K562 (cell line): Measurements from ENCODE around the gene FGD6. TPM values are rescaled to one million over a fixed set of nuclear protein-coding genes. Genes with fewer than 3 reads are reported as not detected.

Experiments
- ATAC-seq: fragments of 200-7000 bp; cut with Tn5 transposase; 3 replicates; pipeline ENCODE4 v1.9.1; 2020; ENCODE audit warnings: moderate library complexity
- BruUV-seq: library from RNA; stranded (reverse); fragments of 400-500 nt; replicated peaks from 2 replicates; lab custom pipeline; 2021; lab: Mats Ljungman, UMichigan
- CTCF ChIA-PET: fragments of 300-600 bp; formaldehyde crosslinking; extraction: SDS; loops from one replicate; lab custom pipeline; 2021; ENCODE audit warnings: low intra/inter-chr PET ratio; lab: Yijun Ruan, JAX
- POLR2A ChIA-PET: fragments of 300-600, 350-650 bp; sonication (Branson Sonifier 250); formaldehyde crosslinking; extraction: SDS; loops from one replicate; lab custom pipeline; 2021; ENCODE audit warnings: antibody characterized with exemption, inconsistent platforms; lab: Yijun Ruan, JAX
- DNase-seq, 4 experiments: peaks; one replicate each; pipeline versions ENCODE4 v3.0.0 to v3.0.0-alpha.2; 2011 to 2018; ENCODE audit warnings: low spot score in 3 of 4, mixed read lengths in 3 of 4; ENCODE audit errors: extremely low read depth in 1 of 4
- FAIRE-seq: peaks from 2 replicates; lab custom pipeline; 2011; peaks lifted over from hg19 to GRCh38; lab: Jason Lieb, UNC
- H2AFZ ChIP-seq: 2 replicates; pipeline ENCODE4 v1.6.0; 2011; ENCODE audit warnings: low read depth, low read length, control low read depth, inconsistent platforms
- H3K27ac ChIP-seq: fragments of 200-600 bp; 3 replicates; pipeline ENCODE4 v1.8.0; 2011; ENCODE audit warnings: low read depth, mild to moderate bottlenecking, control low read depth, inconsistent platforms, low read length, moderate library complexity, mixed read lengths; ENCODE audit errors: extremely low read depth
- H3K27me3 ChIP-seq, 2 experiments: fragments of 300-600 bp in 1 of 2; 2 replicates in 1 of 2; 3 replicates in 1 of 2; pipeline versions ENCODE4 v1.6.0 to v1.8.0; 2011; ENCODE audit warnings: inconsistent platforms in 2 of 2, low read length in 2 of 2, mild to moderate bottlenecking in 1 of 2, mixed read lengths in 1 of 2, moderate library complexity in 1 of 2; ENCODE audit not compliant: control insufficient read depth in 2 of 2, insufficient read depth in 2 of 2
- H3K36me3 ChIP-seq: fragments of 300-600 bp; 3 replicates; pipeline ENCODE4 v1.8.0; 2011; ENCODE audit warnings: mild to moderate bottlenecking, low read length, inconsistent platforms; ENCODE audit not compliant: control insufficient read depth, insufficient read depth
- H3K4me1 ChIP-seq, 2 experiments: fragments of 200-600 bp in 1 of 2; replicated peaks in 1 of 2; 2 replicates in 1 of 2; 3 replicates in 1 of 2; pipeline versions ENCODE4 v1.5.1 to v1.8.0; 2011; ENCODE audit warnings: inconsistent platforms in 2 of 2, low read length in 2 of 2, mild to moderate bottlenecking in 1 of 2, mixed read lengths in 1 of 2, moderate library complexity in 1 of 2; ENCODE audit not compliant: control insufficient read depth in 2 of 2, insufficient read depth in 2 of 2
- H3K4me2 ChIP-seq: 2 replicates; pipeline ENCODE4 v1.6.1; 2011; ENCODE audit warnings: low read length, control low read depth, inconsistent platforms, mixed read lengths; ENCODE audit not compliant: insufficient read depth
- H3K4me3 ChIP-seq: fragments of 200-600 bp; sonication (generic), shearing (Covaris generic); 2 replicates; pipeline ENCODE4 v1.5.1; 2016; ENCODE audit warnings: control low read depth, inconsistent platforms
- H3K79me2 ChIP-seq: fragments of 200-600 bp; 3 replicates; pipeline ENCODE4 v1.8.0; 2011; ENCODE audit warnings: low read length, inconsistent platforms; ENCODE audit not compliant: control insufficient read depth, insufficient read depth
- H3K9ac ChIP-seq, 2 experiments: 2 replicates each; pipeline versions ENCODE4 v1.6.0 to v1.6.1; 2011; ENCODE audit warnings: low read depth in 2 of 2, low read length in 2 of 2, control low read depth in 1 of 2, inconsistent platforms in 1 of 2, mild to moderate bottlenecking in 1 of 2, mixed read lengths in 1 of 2; ENCODE audit not compliant: insufficient read depth in 1 of 2
- H3K9me1 ChIP-seq: one replicate; pipeline ENCODE4 v1.6.0; 2011; ENCODE audit warnings: inconsistent platforms, mild to moderate bottlenecking, low read length, moderate library complexity; ENCODE audit not compliant: control insufficient read depth, insufficient read depth
- H3K9me3 ChIP-seq: replicated peaks from 2 replicates; pipeline ENCODE4 v1.5.1; 2011; ENCODE audit warnings: low read depth, low read length, inconsistent platforms; ENCODE audit not compliant: control insufficient read depth, insufficient read depth
- H4K20me1 ChIP-seq: replicated peaks from 2 replicates; pipeline ENCODE4 v1.6.1; 2011; ENCODE audit warnings: low read length, inconsistent platforms, mixed read lengths; ENCODE audit not compliant: control insufficient read depth, insufficient read depth
- ATF1 ChIP-seq, 2 experiments: fragments of 450-650 bp in 1 of 2; IDR thresholded peaks; 2 replicates each; pipeline ENCODE4 v1.6.1; 2016; ENCODE audit warnings: missing compliant biosample characterization in 1 of 2, missing genetic modification characterization in 1 of 2
- C11orf30 ChIP-seq: fragments of 450-650 bp; IDR thresholded peaks from 2 replicates; pipeline ENCODE4 v1.6.1; 2016; ENCODE audit warnings: low read depth, mild to moderate bottlenecking
- CAMTA2 ChIP-seq: fragments of 250-450 bp; sonication (Bioruptor Pico); conservative IDR thresholded peaks from 2 replicates; pipeline ENCODE4 v1.5.1; 2022
- HMBOX1 ChIP-seq: sonication (generic); IDR thresholded peaks from 2 replicates; pipeline ENCODE4 v1.6.1; 2016
- HNRNPK ChIP-seq: fragments of 200-400 bp; formaldehyde crosslinking; IDR thresholded peaks from one replicate; pipeline ENCODE4 v1.6.1; 2018; ENCODE audit warnings: mild to moderate bottlenecking, low read depth, low read length; ENCODE audit not compliant: poor library complexity, severe bottlenecking
- HOXB6 ChIP-seq: fragments of 250-450 bp; sonication (Bioruptor Pico); IDR thresholded peaks from 2 replicates; pipeline ENCODE4 v1.5.1; 2022; ENCODE audit warnings: mild to moderate bottlenecking, borderline replicate concordance
- MAFF ChIP-seq: IDR thresholded peaks from 2 replicates; pipeline ENCODE4 v1.6.1; 2012; ENCODE audit warnings: low read length, improper control_type of control experiment
- MXI1 ChIP-seq: IDR thresholded peaks from 2 replicates; pipeline ENCODE4 v1.6.1; 2011; ENCODE audit warnings: low read depth, mild to moderate bottlenecking, improper control_type of control experiment, low read length
- MYC ChIP-seq, 2 experiments: fragments of 250-450 bp in 1 of 2; sonication (Bioruptor Pico) in 1 of 2; IDR thresholded peaks; 2 replicates each; pipeline versions ENCODE4 v1.5.1 to v1.6.1; 2012 to 2021; ENCODE audit warnings: low read depth in 2 of 2, borderline replicate concordance in 1 of 2, improper control_type of control experiment in 1 of 2, low read length in 1 of 2, mild to moderate bottlenecking in 1 of 2, moderate library complexity in 1 of 2
- NFE2L1 ChIP-seq: fragments of 450-650 bp; IDR thresholded peaks from 2 replicates; pipeline ENCODE4 v1.6.1; 2016; ENCODE audit warnings: missing genetic modification characterization, low read depth, mild to moderate bottlenecking, missing compliant biosample characterization, moderate library complexity, borderline replicate concordance
- ZNF436 ChIP-seq: fragments of 250-450, 450-650 bp; sonication (Bioruptor Pico); formaldehyde crosslinking; IDR thresholded peaks from 2 replicates; pipeline ENCODE4 v1.7.0; 2020; ENCODE audit warnings: mild to moderate bottlenecking
- WGBS: fragments of 100-300 bp; shearing (Covaris generic); methylation state at CpG from one replicate; pipeline ENCODE4 v1.1.6; 2016; ENCODE audit warnings: low coverage, mixed read lengths; ENCODE audit not compliant: insufficient coverage; ENCODE audit errors: missing lambda C conversion rate; 5-methylcytosine and 5-hydroxymethylcytosine counted together
- in situ Hi-C: fragments of 300-500 bp; cut with MboI; formaldehyde crosslinking; loops from 4 replicates; pipeline ENCODE4 v1.15.0; 2018; ENCODE audit warnings: inconsistent platforms, mixed read lengths
- intact Hi-C: fragments of 100-400 bp; cut with micrococcal nuclease; formaldehyde crosslinking; loops from 2 replicates; pipeline ENCODE4 v1.14.2; 2022
- polyA plus RNA-seq, 8 experiments: library from polyadenylated mRNA; depleted of rRNA in 4 of 8; stranded (reverse) in 5 of 8; unstranded in 3 of 8; fragments of >200 nt; fragmentation: Nextera tagmentation in 2 of 8; fragmentation: Illumina TruSeq in 1 of 8; extraction: Ambion mirVana in 2 of 8; extraction: Trizol in 1 of 8; gene quantifications; 2 replicates each; pipeline versions ENCODE4 v1.2.1 to v1.2.3, GENCODE V29; 2011 to 2014; ENCODE audit warnings: inconsistent platforms in 1 of 8, missing spikeins in 1 of 8
- total RNA-seq, 7 experiments: library from RNA; depleted of rRNA in 6 of 7; stranded (reverse); fragments of >200 nt in 6 of 7; fragmentation: Illumina TruSeq in 2 of 7; extraction: Trizol in 2 of 7; gene quantifications; 2 replicates each; pipeline versions ENCODE4 v1.2.1 to v1.2.3, GENCODE V29; 2011 to 2021; ENCODE audit warnings: low replicate concordance in 1 of 7
- TF ChIP-seq, protein P1 (sequence below): fragments of 450-650 bp; formaldehyde crosslinking; IDR thresholded peaks from 2 replicates; pipeline ENCODE4 v1.4.0; 2020; ENCODE audit warnings: mild to moderate bottlenecking
- TF ChIP-seq, protein P2 (sequence below): fragments of 250-450 bp; sonication (Bioruptor Pico); IDR thresholded peaks from 2 replicates; pipeline ENCODE4 v1.6.1; 2021; ENCODE audit warnings: mild to moderate bottlenecking
- TF ChIP-seq, protein P3 (sequence below): sonication (generic); formaldehyde crosslinking; IDR thresholded peaks from 2 replicates; pipeline ENCODE4 v1.8.0; 2022; ENCODE audit warnings: mild to moderate bottlenecking, low read depth, missing genetic modification reagents

FGD6 gene
- total and polyA plus RNA-seq, 9 of the 15 experiments (the other 6 are each of a cell fraction or from before 2014, with no cell fraction given) = 1.5 to 11.1 (median 5.8) TPM

DNA sequence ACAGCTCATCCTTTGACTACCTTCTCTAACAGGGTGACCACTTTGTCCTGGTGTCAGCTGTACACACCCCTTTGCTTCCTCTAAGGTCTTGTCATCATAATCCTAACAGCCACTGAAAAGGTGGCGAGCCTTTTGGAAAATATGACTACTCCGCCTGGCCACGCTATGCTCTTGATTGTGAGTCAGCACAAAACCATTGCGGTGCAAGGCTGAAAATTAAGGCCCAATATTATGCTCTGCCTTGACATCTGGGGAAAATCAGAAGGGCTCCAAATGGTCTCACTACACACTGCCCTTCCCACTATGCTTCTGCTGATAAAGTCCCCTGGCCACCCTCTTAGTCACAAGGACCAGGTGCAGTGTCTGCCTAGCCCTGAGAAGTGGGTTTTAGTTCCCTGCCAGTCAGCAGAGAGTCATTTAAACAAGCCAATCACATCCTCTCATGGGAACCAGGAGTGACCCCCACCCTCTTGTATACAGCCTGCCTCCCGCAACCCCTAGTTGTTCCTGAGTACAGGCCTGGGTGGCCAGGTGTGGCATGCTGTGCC, 34.3 kb downstream of the FGD6 start (continued):
- TF ChIP-seq HNRNPK (no peak), C11orf30 (peak; percentile 96)

- no TSS peak for BruUV-seq
- peak overlapping the region; percentile 87 for H2AFZ ChIP-seq
- no peaks in the 10 kb centered on the region for H3K9me1 ChIP-seq
- H4K20me1 ChIP-seq = no peaks in the 10 kb centered on the region
- H3K27ac ChIP-seq = peak overlapping the region; percentile 70
- DNase-seq = peak; percentile 37 to 89 (median 60)
- no peaks in the 10 kb centered on the region for H3K27me3 ChIP-seq
- peaks cover 4% of the 10 kb centered on the region; the same call in 1 of the 3 replicates for H3K79me2 ChIP-seq
- no peaks in the 10 kb centered on the region for H3K9me3 ChIP-seq
- no peaks in the 10 kb centered on the region for H3K36me3 ChIP-seq
- in situ Hi-C loops (no loop called here), intact Hi-C loops (loop anchor here (2.0 kb wide), 2 partner anchors 24 to 36 kb away; partner anchors contain the start of genes FGD6 and VEZT)
- FAIRE-seq = peak; percentile 96
- peak; percentile 78 for ATAC-seq
- H3K4me2 ChIP-seq = peak overlapping the region; percentile 45; the same call in 1 of the 2 replicates
- no peak overlapping the region for H3K4me3 ChIP-seq
- ChIA-PET POLR2A (interaction anchor here (1.0 to 1.5 kb wide), 4 partner anchors 8 to 24 kb away, joined by 3 to 7 read pairs (median 4); no protein-coding TSS in a partner anchor), CTCF (no interaction called here)
- peaks cover 18 to 43% of the 10 kb centered on the region in 2 experiments for H3K4me1 ChIP-seq
- WGBS = 0% methylated on average over 2 of the region's 2 CpGs
- peak overlapping the region in 1 of 2 experiments; percentile 34; a peak in 1 of 4 replicates for H3K9ac ChIP-seq
- no peak for TF ChIP-seq MAFF
- TF ChIP-seq, protein P1, sequence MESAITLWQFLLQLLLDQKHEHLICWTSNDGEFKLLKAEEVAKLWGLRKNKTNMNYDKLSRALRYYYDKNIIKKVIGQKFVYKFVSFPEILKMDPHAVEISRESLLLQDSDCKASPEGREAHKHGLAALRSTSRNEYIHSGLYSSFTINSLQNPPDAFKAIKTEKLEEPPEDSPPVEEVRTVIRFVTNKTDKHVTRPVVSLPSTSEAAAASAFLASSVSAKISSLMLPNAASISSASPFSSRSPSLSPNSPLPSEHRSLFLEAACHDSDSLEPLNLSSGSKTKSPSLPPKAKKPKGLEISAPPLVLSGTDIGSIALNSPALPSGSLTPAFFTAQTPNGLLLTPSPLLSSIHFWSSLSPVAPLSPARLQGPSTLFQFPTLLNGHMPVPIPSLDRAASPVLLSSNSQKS (CRISPR knock-in tag) = no peak
- TF ChIP-seq MYC (IDR thresholded peaks at IDR 0.05; ENCODE audit: low read depth, low read length) = 0 out of 2 replicates have a peak, but pooled peaks have one; percentile 41
- TF ChIP-seq MYC (CRISPR knock-in tag; IDR thresholded peaks at IDR 0.05; ENCODE audit: borderline replicate concordance, low read depth) = no peak
- TF ChIP-seq HMBOX1 = peak; percentile 68
- TF ChIP-seq ATF1 (CRISPR knock-in tag; IDR thresholded peaks at IDR 0.05) = no peak
- peak; percentile 83 for TF ChIP-seq ATF1 (tag; IDR thresholded peaks at IDR 0.05)
- no peak for TF ChIP-seq HOXB6 (CRISPR knock-in tag)
- no peak for TF ChIP-seq NFE2L1 (tag)
- TF ChIP-seq, protein P2, sequence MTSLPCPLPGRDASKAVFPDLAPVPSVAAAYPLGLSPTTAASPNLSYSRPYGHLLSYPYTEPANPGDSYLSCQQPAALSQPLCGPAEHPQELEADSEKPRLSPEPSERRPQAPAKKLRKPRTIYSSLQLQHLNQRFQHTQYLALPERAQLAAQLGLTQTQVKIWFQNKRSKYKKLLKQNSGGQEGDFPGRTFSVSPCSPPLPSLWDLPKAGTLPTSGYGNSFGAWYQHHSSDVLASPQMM = no peak
- no peak for TF ChIP-seq CAMTA2 (CRISPR knock-in tag)
- no peak for TF ChIP-seq MXI1
- TF ChIP-seq ZNF436 (CRISPR knock-in tag) = no peak
- TF ChIP-seq, protein P3, sequence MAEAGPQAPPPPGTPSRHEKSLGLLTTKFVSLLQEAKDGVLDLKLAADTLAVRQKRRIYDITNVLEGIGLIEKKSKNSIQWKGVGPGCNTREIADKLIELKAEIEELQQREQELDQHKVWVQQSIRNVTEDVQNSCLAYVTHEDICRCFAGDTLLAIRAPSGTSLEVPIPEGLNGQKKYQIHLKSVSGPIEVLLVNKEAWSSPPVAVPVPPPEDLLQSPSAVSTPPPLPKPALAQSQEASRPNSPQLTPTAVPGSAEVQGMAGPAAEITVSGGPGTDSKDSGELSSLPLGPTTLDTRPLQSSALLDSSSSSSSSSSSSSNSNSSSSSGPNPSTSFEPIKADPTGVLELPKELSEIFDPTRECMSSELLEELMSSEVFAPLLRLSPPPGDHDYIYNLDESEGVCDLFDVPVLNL (CRISPR knock-in tag) = no peak
These were observed 36.2 kb downstream of the FGD6 start for GRCh38 chr12:95181103-95181502.
